ENCODE measurements around the gene MAPK8.

The MAPK8 gene

DNA sequence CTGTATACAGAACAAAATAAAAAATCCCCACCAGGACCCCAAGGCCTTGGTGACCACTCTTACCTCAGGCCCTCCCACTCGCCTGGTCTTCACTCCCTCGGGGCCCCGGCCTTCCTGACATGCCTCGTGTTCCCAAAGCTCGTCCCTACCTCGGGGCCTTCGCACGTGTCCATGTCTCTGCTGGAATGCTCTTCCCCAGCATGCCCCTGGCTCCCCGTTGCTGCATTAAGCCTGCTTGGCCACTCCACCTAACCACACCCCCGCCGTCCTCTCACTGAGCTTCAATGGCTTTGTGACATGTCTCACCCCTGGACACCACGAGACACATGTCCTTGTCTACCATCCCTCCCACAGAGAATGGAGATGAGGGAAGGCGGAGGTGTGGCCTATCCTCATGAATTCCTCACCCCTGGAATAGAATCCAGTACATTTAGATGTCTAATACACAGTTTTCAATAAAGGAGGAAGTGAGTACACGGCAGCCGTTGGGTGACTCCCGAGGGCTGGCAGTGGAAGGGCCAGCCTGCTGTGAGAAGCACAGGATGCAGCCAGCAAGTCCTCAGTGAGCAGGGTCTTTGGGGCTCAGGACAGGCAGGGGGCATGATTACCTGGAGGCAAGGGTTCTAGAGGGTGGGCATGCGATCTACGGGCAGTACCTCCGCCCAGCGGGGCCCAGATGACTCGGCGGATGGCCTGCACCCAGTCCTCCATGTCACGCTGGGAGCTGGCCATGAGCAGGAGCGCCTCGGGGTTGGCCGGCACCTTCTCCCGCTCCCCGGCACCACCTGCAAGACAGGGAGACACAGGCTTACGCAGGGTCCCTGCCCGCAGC, 172.7 kb downstream of the MAPK8 start:
- in situ Hi-C loops (cut with HindIII; ENCODE audit: low pct_ligation_motif_present, low sequenced_read_pairs): no loop called here
- no peak for DNase-seq
- Histone ChIP-seq H3K4me3 (ENCODE audit: low read depth, low read length) (no peak overlapping the region), H3K36me3 (replicated peaks) (no peaks in the 10 kb centered on the region), H3K27me3 (replicated peaks) (no peaks in the 10 kb centered on the region), H3K27ac (no peak overlapping the region)
- TF ChIP-seq, protein P1, sequence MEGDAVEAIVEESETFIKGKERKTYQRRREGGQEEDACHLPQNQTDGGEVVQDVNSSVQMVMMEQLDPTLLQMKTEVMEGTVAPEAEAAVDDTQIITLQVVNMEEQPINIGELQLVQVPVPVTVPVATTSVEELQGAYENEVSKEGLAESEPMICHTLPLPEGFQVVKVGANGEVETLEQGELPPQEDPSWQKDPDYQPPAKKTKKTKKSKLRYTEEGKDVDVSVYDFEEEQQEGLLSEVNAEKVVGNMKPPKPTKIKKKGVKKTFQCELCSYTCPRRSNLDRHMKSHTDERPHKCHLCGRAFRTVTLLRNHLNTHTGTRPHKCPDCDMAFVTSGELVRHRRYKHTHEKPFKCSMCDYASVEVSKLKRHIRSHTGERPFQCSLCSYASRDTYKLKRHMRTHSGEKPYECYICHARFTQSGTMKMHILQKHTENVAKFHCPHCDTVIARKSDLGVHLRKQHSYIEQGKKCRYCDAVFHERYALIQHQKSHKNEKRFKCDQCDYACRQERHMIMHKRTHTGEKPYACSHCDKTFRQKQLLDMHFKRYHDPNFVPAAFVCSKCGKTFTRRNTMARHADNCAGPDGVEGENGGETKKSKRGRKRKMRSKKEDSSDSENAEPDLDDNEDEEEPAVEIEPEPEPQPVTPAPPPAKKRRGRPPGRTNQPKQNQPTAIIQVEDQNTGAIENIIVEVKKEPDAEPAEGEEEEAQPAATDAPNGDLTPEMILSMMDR (IDR thresholded peaks at IDR 0.05; ENCODE audit: low read depth, low read length, missing control alignments): no peak

DNA sequence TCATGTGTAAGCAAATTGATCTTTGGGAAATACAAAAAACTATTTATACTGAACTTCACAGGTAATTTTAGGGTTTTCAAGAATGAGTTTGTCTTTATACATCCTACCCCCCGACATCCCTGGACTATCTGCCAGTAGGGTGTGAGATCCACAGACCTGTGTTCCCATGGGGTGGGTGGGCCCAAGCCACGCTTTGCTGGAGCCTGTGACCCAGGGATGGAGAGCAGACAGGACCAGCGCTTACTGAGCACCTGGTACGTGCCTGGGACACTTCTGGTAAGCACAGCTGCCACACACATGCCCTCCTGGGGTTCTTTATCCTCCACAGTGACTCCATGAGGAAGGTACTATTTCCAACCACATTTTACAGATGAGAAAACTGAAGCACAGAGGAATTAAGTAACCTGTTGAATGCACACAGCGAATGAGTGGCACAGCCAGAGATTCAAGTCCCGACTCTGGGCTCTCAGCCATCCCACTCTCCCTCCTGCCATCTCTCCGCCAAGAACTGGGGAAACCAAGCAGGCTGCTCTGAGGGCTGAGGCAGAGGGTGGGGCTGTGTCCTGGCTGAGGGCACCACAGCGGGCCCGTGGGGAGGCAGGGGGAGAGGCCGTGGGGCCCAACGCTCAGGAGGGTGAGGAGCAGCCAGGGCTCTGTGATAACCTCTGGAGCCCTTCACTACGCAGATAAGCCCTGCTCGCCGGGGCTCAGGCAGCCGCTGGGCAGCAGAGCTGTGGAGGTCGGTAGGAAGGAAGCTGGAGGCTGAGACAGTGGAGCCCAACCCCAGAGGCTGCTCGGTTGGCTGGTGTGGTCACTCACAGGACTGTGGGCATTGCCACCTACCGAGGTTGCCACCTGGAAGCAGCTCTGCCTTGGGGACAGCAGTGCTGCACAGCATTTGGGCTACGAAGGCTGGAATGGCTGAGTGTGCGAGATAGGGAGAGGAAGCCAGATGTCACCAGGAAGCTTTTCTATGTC, 174.2 kb downstream of the MAPK8 start:
- Histone ChIP-seq H3K27ac (no peak overlapping the region), H3K27me3 (replicated peaks) (no peaks in the 10 kb centered on the region), H3K4me3 (ENCODE audit: low read depth, low read length) (no peak overlapping the region), H3K36me3 (replicated peaks) (no peaks in the 10 kb centered on the region)
- no peak for DNase-seq
- TF ChIP-seq, protein P1 (IDR thresholded peaks at IDR 0.05; ENCODE audit: low read depth, low read length, missing control alignments): no peak
- in situ Hi-C loops (cut with HindIII; ENCODE audit: low pct_ligation_motif_present, low sequenced_read_pairs): no loop called here

DNA sequence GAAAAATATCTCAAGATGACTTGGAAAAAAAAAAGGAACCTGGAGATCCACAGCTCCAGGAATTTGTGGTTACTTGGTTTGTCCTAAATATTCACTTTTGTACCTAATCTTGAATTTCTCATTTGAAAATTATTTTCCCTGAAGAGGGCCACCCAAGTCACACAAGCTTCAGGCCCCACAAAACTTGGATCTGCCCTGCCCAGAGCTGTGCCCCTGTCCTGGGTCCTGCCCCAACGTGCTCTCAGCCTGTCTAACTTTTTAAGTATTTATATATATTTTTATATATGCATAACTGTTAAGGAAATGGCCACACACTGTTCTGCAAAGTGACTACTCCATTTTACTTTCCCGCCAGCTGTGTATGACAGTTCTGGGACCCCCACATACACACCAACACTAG, 174.9 kb downstream of the MAPK8 start:
- TF ChIP-seq, protein P1 (IDR thresholded peaks at IDR 0.05; ENCODE audit: low read depth, low read length, missing control alignments): no peak
- Histone ChIP-seq H3K27ac (no peak overlapping the region), H3K27me3 (replicated peaks) (no peaks in the 10 kb centered on the region), H3K36me3 (replicated peaks) (no peaks in the 10 kb centered on the region), H3K4me3 (ENCODE audit: low read depth, low read length) (no peak overlapping the region)
- no peak for DNase-seq
- in situ Hi-C loops (cut with HindIII; ENCODE audit: low pct_ligation_motif_present, low sequenced_read_pairs): no loop called here

DNA sequence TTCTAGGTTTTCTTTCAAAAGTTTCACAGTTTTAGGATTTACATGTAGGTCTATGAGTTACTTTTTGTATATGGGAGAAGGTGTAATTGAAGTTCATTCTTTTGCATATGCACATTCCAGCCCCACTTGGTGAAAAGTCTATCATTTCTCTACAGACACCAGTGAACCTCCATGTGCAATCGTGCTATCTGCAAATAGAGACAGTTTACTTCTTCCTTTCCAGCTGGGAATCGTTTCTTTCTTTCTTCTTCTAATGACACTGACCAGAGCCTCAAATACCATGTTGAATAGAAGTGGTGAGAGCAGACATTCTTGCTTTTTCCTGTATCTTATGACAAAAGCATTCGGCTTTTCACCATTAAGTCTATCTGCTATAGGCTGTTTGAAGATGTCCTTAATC, 175.7 kb downstream of the MAPK8 start:
- Histone ChIP-seq H3K4me3 (ENCODE audit: low read depth, low read length) (no peak overlapping the region), H3K27me3 (replicated peaks) (no peaks in the 10 kb centered on the region), H3K27ac (no peak overlapping the region), H3K36me3 (replicated peaks) (no peaks in the 10 kb centered on the region)
- no peak for DNase-seq
- in situ Hi-C loops (cut with HindIII; ENCODE audit: low pct_ligation_motif_present, low sequenced_read_pairs): no loop called here
- TF ChIP-seq, protein P1 (IDR thresholded peaks at IDR 0.05; ENCODE audit: low read depth, low read length, missing control alignments): no peak

DNA sequence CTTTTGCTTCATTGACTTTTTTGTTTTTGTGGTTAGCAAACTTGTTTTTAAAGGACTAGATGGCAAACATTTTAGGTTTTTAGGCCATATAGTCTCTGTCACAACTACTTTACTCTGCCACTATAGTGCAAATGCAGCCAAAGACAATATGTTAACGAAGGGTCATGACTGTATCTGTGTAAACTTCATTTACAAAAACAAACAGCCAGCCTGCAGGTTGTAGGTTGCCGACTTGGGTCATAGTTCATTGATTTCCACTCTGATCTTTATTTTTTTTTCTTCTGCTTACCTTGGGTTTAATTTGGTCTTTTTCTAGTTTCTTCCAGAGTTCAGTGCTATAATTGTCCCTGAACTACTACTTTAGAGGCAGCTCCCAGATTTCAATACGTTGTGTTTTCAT, 178.4 kb downstream of the MAPK8 start:
- H3K4me3 ChIP-seq (ENCODE audit: low read depth, low read length): no peak overlapping the region
- H3K27ac ChIP-seq: no peak overlapping the region
- H3K36me3 ChIP-seq (replicated peaks): no peaks in the 10 kb centered on the region
- no peaks in the 10 kb centered on the region for H3K27me3 ChIP-seq (replicated peaks)
- in situ Hi-C loops (cut with HindIII; ENCODE audit: low pct_ligation_motif_present, low sequenced_read_pairs): no loop called here
- TF ChIP-seq, protein P1 (IDR thresholded peaks at IDR 0.05; ENCODE audit: low read depth, low read length, missing control alignments): no peak
- DNase-seq: no peak
